ENCODE results near the gene PRXL2B.

DNA sequence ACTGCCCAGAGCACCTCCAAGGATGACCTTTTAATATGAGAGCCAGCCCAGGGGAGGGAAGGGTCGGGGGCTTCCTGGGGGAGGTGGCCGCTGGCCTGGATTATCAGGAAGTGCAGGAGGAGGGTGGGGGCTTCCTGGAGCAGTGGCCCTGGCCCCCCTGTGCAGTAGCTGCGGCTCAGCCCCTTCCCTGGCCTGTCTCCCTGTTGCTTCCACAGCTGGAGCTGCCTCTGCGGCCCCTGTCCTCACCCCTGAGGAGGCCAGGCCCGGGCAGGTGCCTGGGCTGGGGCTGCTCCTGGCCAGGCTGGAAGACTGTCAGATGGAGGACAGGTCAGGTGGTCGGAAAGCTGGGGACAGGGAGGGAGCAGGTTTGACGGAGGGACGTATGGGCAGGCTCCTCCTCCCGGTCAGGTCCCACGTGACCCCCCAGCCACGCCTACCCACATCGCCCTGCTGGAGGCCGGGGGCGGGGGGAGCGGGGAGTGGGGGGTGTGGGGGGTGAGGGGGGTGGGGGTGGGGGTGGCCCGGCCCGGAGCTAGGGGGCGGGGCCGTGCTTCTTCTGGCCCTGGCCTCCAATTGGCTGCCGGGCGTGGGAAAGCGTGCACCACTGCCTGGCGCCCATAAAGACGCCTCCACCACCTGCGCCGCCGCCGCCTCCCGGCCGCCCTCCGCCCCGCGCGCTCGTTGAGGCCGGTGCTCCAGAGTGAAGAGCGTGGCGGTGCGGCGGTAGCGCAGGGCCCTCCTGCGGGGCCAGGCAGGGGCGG is 40.6 kb upstream of the PRXL2B start:
- TF ChIP-seq, protein P1, sequence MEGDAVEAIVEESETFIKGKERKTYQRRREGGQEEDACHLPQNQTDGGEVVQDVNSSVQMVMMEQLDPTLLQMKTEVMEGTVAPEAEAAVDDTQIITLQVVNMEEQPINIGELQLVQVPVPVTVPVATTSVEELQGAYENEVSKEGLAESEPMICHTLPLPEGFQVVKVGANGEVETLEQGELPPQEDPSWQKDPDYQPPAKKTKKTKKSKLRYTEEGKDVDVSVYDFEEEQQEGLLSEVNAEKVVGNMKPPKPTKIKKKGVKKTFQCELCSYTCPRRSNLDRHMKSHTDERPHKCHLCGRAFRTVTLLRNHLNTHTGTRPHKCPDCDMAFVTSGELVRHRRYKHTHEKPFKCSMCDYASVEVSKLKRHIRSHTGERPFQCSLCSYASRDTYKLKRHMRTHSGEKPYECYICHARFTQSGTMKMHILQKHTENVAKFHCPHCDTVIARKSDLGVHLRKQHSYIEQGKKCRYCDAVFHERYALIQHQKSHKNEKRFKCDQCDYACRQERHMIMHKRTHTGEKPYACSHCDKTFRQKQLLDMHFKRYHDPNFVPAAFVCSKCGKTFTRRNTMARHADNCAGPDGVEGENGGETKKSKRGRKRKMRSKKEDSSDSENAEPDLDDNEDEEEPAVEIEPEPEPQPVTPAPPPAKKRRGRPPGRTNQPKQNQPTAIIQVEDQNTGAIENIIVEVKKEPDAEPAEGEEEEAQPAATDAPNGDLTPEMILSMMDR (conservative IDR thresholded peaks at IDR 0.05; ENCODE audit: low read depth, low read length): no peak
- no peak for TF ChIP-seq EZH2 (IDR thresholded peaks at IDR 0.05; ENCODE audit: borderline replicate concordance, low read depth, low read length, poor library complexity, severe bottlenecking)
